Measurements from ENCODE around the gene CCNG1. TPM values are rescaled to one million over a fixed set of nuclear protein-coding genes. Genes with fewer than 3 reads are reported as not detected.
"Not testable (repeated sequence)": the region's sequence is repeated elsewhere in the genome, so short reads cannot be mapped to it uniquely, and the experiment has no call there.

The CCNG1 gene
- total and polyA plus RNA-seq, 12 donors, result 67.1 to 198 (median 133) TPM

- 60 to 70% (median 64%) methylated on average over 2 of the region's 2 CpGs for WGBS, 4 donors
- H3K27ac ChIP-seq, result no peak overlapping the region
- TF ChIP-seq, protein P1, sequence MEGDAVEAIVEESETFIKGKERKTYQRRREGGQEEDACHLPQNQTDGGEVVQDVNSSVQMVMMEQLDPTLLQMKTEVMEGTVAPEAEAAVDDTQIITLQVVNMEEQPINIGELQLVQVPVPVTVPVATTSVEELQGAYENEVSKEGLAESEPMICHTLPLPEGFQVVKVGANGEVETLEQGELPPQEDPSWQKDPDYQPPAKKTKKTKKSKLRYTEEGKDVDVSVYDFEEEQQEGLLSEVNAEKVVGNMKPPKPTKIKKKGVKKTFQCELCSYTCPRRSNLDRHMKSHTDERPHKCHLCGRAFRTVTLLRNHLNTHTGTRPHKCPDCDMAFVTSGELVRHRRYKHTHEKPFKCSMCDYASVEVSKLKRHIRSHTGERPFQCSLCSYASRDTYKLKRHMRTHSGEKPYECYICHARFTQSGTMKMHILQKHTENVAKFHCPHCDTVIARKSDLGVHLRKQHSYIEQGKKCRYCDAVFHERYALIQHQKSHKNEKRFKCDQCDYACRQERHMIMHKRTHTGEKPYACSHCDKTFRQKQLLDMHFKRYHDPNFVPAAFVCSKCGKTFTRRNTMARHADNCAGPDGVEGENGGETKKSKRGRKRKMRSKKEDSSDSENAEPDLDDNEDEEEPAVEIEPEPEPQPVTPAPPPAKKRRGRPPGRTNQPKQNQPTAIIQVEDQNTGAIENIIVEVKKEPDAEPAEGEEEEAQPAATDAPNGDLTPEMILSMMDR (IDR thresholded peaks at IDR 0.05), result no peak
- no peak for TF ChIP-seq POLR2A (IDR thresholded peaks at IDR 0.05)
- H3K27me3 ChIP-seq, result peaks cover 10% of the 10 kb centered on the region
- intact Hi-C loops (cut with DNase I), result no loop called here
- no peaks in the 10 kb centered on the region for H3K36me3 ChIP-seq (replicated peaks in 1 of 2)
- H3K4me3 ChIP-seq, result no peak overlapping the region
- no peaks in the 10 kb centered on the region for H3K9me3 ChIP-seq (replicated peaks in 1 of 3)
- no peaks in the 10 kb centered on the region for H3K4me1 ChIP-seq (replicated peaks in 1 of 2)
- DNase-seq, result no peak
Observed at GRCh38 chr5:163410505-163410904, 26.9 kb upstream of the CCNG1 start.

DNA sequence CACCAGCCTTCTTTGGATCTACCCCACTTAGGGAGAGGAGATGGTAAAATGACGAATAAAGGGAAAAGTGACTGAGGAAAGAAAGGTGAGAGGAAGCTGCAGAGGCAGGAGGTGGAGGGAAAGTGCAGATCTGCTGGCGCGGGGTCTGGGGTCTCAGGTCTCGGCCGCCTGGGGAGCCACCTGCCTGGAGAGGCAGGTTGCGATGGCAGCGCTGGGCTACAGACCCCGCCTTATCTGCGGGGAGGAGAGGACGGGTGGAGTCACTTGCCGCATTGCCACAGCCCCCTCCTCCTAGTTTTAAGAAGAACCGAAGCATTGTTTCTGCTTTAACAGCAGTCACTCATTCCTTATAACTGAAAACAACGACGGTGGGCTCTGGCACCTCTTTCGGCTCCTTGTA is 21.7 kb upstream of the CCNG1 start:
- 19 to 32% (median 30%) methylated on average over 12 to 15 of the region's 15 CpGs for WGBS, 4 donors
- H3K4me3 ChIP-seq; H3K4me1 ChIP-seq (replicated peaks in 1 of 2); intact Hi-C loops (cut with DNase I); H3K9me3 ChIP-seq (replicated peaks in 1 of 3); H3K36me3 ChIP-seq (replicated peaks in 1 of 2); DNase-seq; H3K27ac ChIP-seq: not testable (repeated sequence)
- peaks cover 15% of the 10 kb centered on the region for H3K27me3 ChIP-seq

DNA sequence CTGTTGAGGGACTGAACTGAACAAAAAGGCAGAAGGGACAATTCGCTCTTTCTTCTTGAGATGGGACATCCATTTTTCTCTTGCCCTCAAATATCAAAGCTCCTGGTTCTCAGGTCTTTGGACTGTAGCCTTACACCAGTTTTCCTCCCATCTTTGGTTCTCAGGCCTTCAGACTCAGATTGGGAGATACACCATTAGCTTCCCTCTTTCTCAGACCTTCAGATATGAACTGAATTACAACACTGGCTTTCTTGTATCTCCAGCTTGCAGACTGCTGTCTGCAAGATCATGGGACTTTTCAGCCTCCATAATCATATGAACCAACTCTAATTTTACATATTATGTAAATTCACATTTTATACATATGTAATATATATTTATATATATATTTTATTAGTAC is 12.6 kb upstream of the CCNG1 start:
- no peaks in the 10 kb centered on the region for H3K27me3 ChIP-seq
- TF ChIP-seq, protein P1 (IDR thresholded peaks at IDR 0.05), result no peak
- no peak for TF ChIP-seq POLR2A (IDR thresholded peaks at IDR 0.05)
- DNase-seq, result no peak
- H3K9me3 ChIP-seq (replicated peaks in 1 of 3), result no peaks in the 10 kb centered on the region
- H3K4me3 ChIP-seq, result no peak overlapping the region
- H3K4me1 ChIP-seq (replicated peaks in 1 of 2), result no peaks in the 10 kb centered on the region
- intact Hi-C loops (cut with DNase I), result no loop called here
- no peaks in the 10 kb centered on the region for H3K36me3 ChIP-seq (replicated peaks in 1 of 2)
- H3K27ac ChIP-seq, result no peak overlapping the region
- 90 to 95% (median 93%) methylated on average over 1 of the region's 1 CpG for WGBS, 4 donors

DNA sequence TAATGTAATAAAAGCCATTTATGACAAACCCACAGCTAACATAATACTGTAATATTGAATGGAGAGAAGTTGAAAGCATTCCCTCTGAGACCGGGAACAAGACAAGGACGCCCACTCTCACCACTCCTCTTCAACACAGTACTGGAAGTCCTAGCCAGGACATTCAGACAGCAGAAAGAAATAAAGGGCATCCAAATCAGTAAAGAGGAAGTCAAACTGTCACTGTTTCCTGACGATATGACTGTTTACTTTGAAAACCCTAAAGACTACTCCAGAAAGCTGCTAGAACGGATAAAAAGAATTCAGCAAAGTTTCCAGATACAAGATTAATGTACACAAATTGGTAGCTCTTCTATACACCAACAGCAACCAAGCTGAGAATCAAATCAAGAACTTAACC is 11.3 kb upstream of the CCNG1 start:
- H3K9me3 ChIP-seq (replicated peaks in 1 of 3); H3K4me1 ChIP-seq (replicated peaks in 1 of 2); H3K36me3 ChIP-seq (replicated peaks in 1 of 2); H3K4me3 ChIP-seq; H3K27ac ChIP-seq; H3K27me3 ChIP-seq; intact Hi-C loops (cut with DNase I); DNase-seq: not testable (repeated sequence)
- WGBS, 4 donors, result 42 to 53% (median 47%) methylated on average over 4 of the region's 4 CpGs

- no peak for DNase-seq
- Histone ChIP-seq H3K27me3 (no peaks in the 10 kb centered on the region), H3K27ac (no peak overlapping the region), H3K4me3 (no peak overlapping the region), H3K4me1 (replicated peaks in 1 of 2) (peaks cover 0 to 18% of the 10 kb centered on the region in 2 donors), H3K9me3 (replicated peaks in 1 of 3) (no peaks in the 10 kb centered on the region), H3K36me3 (replicated peaks in 1 of 2) (no peaks in the 10 kb centered on the region)
- TF ChIP-seq, protein P1 (IDR thresholded peaks at IDR 0.05), result no peak
- TF ChIP-seq POLR2A (IDR thresholded peaks at IDR 0.05), result no peak
- WGBS, 4 donors, result 87 to 95% (median 92%) methylated on average over 1 of the region's 1 CpG
- intact Hi-C loops (cut with DNase I), result no loop called here
Observed at GRCh38 chr5:163432544-163432943, 4.9 kb upstream of the CCNG1 start.

Measured in adrenal gland (tissue), 12 donors.